IPS DF 4.7 (cell line): Measurements from ENCODE around the gene LRAT.
"Not testable (repeated sequence)": the region's sequence is repeated elsewhere in the genome, so short reads cannot be mapped to it uniquely, and the experiment has no call there.

Experiments
- DNase-seq: peaks from one replicate; pipeline ENCODE4 v3.0.0-alpha.2; 2013; ENCODE audit warnings: low spot score; ENCODE audit errors: extremely low read depth

The LRAT gene

DNA sequence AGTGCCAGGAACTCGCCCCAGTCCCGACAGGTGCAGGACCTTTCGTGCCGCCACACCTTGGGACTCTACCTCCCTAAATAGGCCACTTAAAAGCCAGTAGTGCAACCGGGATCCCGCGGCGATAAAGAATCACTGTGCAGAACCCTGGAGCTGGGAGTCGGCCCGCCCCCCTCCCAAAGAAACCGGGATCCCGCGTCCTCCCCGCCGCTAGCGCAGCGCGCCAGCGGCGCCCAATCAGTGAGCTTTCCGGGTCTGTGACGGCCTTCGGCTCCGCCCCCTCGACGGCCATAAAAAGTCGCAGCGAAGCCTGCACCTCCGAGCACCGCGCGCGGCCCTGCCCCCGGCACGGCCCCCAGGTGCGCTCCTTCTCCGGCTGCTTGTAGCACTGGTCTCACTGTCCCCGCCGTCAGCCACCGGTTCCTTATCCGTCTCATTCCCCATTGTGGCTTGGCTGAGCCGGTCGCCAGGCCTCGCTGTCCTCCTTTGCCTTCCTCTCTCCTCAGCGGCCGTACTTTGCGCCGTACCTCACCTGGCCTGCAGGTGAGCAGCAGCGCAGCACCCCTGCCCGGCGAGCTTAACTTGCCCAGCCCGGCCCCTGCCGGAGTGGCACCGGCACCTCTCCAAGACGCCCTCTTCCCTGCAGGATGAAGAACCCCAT lies at the start of gene LRAT:
Gene LRAT, plus strand, starts transcription at position 318 of the 658 bp plus-strand sequence. Its CDS starts 327 bp downstream, at position 645.
- no peak for DNase-seq

DNA sequence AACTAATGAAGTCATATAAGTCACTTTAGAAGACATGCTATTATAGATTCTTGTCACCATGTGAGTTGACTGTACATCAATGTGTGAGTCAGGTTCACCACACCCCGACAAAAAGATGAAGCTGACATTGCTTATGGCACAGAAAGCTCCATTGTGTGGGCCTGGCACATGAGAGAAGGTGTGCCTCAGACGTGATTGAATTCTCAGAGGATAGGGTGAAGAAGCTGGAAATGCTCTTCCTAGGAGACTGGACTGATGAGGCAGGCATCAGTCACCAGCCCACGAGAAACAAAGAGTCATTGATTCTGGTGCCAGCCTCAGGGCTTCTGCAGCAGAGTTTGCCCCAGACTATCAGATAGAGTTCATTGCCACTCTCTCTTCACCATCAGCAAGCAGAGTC lies 35.9 kb upstream of the LRAT start:
- no peak for DNase-seq

GRCh38 chr4:154709550-154709949 lies 34.2 kb upstream of the LRAT start:
- DNase-seq = no peak

- no peak for DNase-seq
Measured at GRCh38 chr4:154711522-154711921, 32.3 kb upstream of the LRAT start.

DNA sequence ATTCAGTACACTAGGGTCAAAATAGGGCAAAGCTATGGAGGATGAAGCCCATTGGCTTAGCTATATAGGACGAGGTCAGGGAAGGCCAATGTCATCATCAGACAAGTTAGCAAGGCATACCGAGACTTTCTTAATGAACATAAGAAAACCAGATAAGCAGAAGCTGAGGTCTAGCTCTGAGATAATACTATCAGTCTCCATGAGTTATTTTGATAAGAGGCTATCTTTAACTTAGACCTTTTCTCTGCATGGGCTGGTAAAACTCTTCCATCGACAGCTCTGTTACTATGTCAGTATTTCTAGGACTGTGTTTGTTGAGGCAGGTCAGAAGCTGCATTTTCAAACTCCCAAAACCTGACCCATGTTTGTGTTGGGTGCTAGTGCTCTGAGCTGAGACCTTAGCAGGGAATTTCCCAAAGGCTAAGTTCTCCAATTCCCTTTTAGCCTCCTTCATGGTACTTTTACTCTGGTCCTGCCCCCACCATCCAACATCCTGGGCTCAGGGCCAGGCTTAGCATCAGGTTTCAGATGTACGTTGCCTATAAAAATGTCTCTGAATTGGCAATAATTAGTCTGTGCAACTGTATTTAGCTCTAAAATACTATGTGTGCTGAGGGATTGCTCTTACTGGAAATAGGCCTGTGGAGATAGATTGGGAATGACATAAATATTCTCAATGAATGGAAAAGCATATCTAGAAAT lies 29.3 kb upstream of the LRAT start:
- no peak for DNase-seq

DNA sequence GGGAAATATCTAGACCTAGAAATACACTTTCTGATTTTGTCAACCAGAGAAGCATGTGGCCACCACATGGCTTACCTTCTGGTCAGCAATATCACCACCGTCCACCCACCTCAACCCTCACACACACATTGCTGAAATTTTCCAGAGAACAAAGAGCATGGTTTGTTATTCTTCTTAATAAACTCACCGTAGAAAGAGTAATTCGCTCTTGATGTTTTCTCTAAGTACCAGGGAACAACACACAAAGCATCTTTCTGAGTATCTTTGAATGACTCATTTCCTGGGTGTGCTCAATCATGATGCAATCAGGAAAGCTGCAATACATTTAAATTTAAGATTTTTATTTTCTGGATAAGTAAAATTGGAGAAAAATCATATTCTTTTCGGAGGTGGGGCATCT lies 24.7 kb upstream of the LRAT start:
- no peak for DNase-seq

DNA sequence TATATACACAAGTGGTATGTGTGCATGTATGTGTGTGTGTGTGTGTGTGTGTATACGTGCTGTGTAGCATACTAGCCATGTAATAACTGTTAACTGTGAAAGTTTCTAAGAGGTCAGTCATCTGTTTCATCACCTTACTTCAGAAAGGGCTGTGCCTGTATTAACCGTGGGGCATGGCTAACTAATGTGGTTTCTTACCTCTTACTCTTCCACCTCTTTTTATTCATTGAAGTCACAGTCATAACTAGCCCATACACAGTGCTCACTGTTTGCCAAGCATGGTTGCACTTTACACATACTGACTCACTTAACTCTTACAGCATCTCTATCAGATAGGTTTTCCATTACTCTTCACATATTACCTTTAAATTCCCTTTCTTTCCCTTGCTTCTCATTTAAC lies 23.7 kb upstream of the LRAT start:
- DNase-seq = no peak

DNA sequence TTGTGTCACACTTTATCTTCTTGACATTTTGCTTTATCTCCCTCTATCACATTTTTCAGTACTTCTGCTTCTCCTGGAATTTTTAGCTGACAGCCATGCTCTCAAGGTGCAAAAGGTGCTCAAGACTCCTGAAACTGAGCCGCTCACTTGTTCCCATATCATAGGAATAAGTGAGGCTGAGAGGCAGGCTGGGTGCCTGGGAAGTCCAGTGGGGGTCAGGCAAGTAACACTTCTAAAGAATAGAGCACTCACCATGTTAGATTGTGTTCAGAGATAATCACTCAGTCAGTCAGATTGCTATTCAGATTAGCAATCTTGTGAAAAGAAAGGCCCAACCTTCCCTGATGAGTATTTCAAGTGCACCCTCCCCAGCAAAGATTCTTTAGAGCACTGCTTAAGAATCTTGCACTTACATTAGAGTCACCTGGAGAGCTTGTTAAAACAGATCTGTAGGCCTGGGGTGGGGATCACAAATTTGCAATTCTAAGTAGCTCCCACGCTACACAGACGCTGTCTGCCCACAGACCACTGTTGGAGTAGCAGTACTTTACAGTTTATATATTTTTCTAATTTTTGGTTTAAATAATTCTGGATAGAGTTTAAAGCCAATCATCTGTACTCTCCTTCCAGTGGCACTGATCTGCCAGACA lies 23.1 kb upstream of the LRAT start:
- no peak for DNase-seq

- no peak for DNase-seq
Measured at GRCh38 chr4:154722262-154722661, 21.5 kb upstream of the LRAT start.

GRCh38 chr4:154723601-154724000 lies 20.2 kb upstream of the LRAT start:
- not testable (repeated sequence) for DNase-seq

- DNase-seq = no peak
Measured at GRCh38 chr4:154727540-154727939, 16.3 kb upstream of the LRAT start.

- no peak for DNase-seq
Measured at GRCh38 chr4:154731756-154732155, 12.0 kb upstream of the LRAT start.

DNA sequence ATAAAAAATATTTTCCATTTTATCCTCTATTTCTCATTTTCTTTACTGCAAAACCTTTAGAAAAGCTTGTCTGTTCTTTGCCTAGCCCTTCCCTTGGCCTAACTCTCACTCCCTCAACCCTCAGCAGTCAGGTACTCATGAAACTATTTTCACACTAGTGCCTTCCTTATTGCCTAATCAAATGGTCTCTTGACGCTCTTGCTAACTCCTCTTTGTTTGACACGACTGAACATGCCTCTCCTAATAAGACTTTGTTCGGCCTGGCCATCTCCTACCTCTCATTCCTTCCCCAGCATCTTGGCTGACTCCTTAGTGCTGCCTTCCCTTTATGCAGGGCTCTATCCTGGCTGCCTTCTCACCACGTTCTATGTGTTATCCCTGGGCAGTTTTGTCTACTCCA lies 11.1 kb upstream of the LRAT start:
- DNase-seq = no peak

DNA sequence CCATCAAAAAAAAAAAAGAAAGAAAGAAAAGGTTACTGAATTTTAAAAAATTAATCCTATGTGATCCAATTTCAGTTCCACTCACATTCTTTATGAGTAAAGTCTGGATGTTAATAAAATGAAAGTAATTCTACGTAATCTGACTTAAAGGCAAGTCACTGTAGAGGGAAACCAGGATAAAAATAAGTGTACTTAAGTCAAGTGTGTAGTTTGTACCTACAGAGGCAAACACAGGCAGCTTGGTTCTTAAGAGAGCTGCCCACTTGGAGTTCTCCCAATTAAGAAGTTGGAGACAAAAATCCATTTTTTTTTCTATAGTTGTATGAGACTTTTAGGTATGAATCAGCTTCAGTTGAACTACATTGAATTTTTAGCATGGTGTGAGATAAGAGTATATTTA lies 7.0 kb upstream of the LRAT start:
- DNase-seq = no peak

- DNase-seq = no peak
Measured at GRCh38 chr4:154738426-154738825, 5.4 kb upstream of the LRAT start.

GRCh38 chr4:154739111-154739510 lies 4.7 kb upstream of the LRAT start:
- DNase-seq = no peak

- DNase-seq = no peak
Measured at GRCh38 chr4:154740462-154740861, 3.3 kb upstream of the LRAT start.

GRCh38 chr4:154741131-154741665 lies 2.6 kb upstream of the LRAT start:
- no peak for DNase-seq

DNA sequence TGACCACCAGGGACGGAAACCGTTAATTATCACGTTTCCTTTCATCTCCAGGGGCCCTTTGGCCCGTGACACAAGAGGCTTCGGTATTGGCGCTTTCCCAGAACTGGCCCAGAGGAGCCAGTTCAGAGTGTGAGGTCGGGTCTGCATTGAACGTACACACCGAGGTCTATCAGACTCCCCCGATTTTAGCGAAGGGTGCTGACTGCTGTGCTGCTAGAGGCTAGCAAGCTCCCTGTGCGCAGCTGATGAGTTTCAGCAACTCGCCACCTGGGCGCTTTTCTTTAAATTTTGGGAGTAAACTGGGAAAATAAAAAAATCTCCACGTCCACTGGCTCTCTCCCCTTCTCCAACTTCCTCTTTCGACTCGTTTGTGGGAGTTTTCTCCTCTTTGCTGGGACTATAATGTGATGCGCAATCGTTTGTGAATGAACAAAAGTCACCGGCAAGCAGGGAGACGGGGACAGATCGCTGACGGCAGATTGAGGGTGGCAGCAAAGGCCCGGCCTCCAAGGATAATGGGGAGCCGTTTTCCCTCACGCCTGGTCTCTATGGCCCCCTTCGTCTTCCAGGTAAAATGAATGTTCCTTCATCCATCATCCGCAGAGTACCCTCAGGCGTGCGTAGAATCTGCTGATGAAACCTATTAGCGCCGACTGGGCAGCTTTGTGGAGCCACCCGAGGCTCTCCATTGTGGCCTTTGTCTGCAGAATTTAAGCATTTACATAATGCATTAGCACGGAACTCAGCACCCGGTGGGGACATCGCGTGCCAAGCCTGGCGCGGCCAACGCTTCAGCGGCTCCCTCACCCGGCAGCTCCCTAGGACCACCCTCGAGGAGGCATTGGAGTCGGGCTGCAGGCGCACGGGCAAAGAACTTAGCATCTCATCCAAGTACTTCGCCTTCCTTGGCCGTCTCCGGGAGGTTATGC lies 1.6 kb upstream of the LRAT start:
- DNase-seq = no peak

- DNase-seq = no peak
Measured at GRCh38 chr4:154744341-154744926, 634 bp downstream of the LRAT start.

DNA sequence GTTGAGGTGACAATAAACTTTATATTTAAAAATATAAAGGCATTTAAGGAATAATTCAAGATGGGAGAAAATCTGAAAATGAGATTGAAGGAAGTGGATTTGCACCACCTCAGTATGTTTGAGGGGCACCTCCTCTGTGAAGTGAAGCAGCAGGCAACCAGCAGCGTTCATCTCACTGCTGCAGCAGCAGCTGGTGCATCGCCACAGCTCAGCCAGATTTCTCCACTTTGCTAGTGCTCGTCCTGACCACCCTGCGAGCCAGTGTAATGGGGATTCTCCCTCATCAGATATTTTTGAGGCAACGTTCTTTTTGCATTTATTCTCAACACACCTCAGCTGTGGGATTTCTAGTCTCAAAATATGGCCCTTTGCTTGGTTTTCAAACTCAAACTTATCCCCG lies 13.9 kb downstream of the LRAT start:
- DNase-seq = no peak
